ENCODE data around the gene LZTS3.
"Not testable (repeated sequence)": the region's sequence is repeated elsewhere in the genome, so short reads cannot be mapped to it uniquely, and the experiment has no call there.

Gene LZTS3

DNA sequence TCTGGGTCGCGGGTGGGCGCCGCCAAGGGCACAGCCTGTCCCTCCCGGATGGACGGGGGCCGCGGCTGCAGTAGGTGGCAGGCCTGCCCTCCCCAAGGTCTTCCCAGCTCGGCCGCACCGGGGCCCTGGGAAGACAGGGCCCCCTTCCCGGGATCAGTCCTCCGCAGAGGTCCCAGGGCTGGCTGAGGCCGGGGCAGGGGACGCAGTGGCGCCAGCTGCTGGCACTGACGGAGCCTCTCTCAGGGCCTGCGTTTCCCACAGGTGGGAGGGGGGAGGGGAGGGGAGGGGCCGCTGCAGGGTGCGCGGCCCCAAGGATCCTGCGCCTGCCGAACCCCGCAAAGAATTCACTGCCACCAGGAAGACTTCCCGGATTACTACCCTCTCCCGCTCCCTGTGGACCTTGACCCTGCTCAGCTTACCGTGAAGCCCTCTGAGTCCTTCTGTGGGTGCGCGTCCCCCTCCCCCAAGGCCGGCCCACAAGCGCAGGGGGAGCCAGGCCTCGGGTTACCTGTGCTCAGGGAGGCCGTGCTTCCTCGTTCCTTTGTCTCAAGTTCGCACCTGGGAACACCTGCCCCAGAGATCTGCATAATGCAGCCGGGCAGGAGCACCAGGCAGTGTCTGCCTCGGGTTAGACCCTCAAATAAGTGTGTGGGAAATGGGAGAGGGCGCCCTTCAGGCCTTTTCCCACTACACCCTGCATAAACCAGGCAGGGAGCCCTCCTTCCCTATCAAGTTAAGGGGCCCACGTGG, 5.1 kb downstream of the LZTS3 start:
- no peak for DNase-seq (ENCODE audit: low spot score)
- FAIRE-seq, result no peak

DNA sequence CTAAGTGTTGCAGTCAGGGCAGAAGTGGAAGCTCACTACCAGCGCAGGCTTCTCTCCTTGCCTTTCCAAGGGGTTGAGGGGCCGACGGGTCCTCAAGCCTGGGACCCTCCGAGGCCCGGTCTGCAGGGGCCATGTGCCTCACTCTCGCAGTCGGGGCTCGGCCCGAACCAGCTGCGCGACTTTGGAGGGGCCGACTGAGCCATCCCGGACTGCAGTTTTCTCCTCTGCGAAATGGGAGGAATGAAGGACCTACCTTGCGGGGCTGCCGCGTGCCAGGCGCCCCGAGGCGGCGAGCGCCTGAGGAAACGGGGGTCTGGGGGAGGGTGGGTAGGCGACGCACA, 5.6 kb downstream of the LZTS3 start:
- FAIRE-seq, result no peak
- DNase-seq (ENCODE audit: low spot score), result no peak

DNA sequence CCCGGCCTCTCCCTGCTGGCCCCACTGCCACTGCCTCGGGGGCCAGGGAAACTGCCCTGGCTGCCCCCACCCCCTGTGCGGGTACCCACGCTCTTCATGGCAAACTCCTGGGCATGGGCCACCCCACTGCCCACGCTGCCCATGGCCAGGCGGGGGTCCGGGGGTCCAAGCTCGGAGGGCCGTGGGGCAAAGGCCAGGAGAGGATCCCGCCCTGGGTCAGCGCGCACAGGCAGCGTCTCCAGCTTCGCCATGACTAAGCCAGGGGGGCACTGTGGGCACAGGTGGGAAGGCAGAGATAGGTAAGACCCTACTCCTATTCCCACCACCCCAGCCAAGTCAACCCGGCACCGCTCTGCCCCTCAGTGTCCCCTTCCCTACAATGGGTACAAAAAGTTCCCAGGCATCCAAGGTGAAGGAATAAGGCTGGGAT, 6.4 kb downstream of the LZTS3 start:
- no peak for FAIRE-seq
- no peak for DNase-seq (ENCODE audit: low spot score)

DNA sequence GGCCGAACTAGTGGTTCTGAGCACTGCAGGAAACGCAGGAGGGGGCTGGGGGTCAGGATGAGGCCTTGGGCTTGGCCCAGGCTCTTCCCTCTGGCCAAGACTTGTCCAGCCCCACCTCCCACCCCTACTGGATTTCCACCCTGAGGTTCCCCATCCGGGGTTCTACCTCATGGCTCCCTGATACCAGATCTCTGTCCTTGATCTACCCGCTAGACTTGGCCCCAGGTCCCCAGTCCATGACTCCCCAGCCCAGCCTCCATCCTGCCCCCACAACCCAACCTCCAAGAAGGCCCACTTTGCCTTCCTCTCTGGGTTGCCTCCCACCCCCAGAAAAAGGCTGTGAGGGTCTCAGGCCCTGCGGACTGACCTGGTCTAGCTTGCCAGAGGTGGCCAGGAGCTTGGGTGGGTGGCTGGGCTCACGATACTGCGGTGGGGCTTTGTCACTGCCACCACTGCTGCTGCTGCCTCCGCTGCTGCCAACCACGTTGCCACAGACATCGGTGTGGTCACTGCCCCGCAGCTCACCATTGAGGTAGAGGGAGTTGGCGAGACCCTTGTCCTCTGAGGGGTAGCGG, 6.9 kb downstream of the LZTS3 start:
- FAIRE-seq, result no peak

DNA sequence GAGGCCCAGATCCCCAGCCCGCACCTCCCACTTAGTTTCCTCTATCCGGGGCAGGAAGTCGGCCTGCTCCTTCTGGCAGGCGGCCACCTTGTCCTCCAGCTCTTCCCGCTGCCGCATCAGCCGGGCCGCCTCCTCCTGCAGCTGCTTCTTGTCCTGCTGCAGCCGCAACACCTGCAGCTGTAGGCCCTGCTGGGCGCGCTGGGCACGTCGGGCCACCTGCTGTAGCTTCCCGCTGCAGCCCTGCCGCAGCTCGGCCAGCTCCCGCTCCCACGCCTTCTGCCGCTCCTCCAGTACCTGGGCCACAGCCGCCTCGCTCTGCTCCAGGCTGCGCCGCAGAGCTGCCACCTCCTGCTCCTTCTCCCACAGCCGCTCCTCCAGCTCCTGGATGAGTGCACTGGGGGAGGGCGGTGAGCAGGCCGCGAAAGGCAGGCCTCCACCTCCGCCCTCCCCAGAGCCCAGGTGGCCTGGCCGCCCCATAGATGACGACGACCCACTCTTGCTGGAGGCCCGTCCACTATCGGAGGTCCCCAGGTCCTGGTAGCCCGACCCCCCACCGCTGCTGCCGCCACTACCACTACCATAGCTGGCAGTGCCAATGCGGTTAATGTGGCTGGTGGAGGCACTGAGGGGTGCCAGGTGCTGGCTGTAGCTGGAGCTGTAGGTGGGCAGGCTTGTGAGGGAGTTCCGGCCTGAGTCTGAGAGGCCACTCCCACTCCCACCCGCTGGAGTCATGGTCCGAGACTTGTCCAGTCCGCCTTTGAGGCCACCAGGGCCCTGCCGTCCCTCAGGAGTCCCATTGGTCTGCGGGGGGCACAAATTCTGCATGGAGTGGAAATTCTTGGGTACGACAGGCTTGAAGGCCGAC, 7.6 kb downstream of the LZTS3 start:
- FAIRE-seq, result no peak
- DNase-seq (ENCODE audit: low spot score), result no peak

More for the DNA sequence above, 6.9 kb downstream of the LZTS3 start:
- DNase-seq (ENCODE audit: low spot score), result no peak

DNA sequence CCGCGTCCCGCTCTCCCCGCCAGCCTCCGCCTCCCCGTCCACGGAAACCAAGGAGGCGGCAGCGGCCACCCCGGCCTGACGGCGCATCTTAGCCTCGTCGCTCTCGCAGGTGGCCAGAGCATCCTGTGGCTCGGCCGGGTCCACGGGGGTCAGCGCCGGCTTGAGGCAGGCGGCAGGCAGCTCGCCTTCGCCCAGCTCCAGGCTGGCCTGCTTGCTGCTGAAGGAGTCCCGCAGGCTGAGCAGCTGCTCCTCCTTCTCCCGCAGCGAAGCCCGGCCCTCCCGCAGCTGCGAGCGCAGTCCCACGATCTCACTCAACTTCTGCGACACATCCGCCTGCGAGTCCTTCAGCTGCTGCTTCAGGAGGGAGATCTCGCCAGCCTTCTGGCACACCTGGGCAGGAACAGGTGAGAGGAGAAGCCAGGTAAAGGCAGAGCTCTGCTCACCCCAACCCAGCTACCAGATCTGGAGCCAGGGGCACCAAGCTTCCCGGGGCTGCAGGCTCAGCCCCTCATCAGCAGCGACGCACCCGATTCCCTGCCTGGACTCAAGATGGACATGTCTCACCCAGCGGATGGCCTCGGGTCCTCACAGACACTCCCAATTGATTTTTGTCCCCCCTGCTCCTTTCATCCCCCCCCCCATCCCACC, 8.5 kb downstream of the LZTS3 start:
- no peak for DNase-seq (ENCODE audit: low spot score)
- FAIRE-seq, result no peak

DNA sequence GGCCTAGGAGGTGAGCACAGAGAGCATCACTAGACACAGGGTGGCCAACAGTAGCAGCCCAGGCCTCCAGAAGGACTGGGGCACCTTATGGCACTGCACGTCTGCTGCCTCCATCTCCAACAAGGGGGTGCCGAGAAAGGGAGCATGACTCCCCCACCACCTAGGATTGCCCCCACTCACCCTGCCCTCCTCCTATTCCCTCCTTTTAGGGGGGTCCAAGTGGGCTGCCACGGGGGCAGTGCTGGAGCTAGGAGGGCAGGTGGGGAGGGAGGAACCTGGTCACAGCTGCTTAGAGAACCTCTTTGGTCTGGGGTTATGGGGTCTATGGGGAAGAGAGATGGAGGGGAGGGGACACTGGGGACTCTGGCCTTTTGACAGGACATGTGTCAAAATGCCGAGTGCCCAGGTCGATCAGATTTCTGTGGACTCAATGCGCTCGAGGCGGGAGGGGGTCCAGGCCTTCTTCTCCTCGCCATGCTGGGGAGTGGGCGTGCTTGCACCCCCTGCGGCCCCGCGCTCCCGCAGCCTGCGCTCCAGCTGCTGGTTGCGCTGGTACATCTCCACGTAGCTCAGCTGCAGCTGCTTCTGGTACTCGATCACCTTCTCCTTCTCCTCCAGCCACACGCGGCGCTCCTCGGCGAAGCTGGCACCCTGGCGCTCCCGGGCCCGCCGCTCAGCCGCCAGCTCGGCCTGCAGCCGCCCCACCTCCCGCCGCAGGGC, 9.1 kb downstream of the LZTS3 start:
- DNase-seq (ENCODE audit: low spot score) (no peak), FAIRE-seq (no peak)

DNA sequence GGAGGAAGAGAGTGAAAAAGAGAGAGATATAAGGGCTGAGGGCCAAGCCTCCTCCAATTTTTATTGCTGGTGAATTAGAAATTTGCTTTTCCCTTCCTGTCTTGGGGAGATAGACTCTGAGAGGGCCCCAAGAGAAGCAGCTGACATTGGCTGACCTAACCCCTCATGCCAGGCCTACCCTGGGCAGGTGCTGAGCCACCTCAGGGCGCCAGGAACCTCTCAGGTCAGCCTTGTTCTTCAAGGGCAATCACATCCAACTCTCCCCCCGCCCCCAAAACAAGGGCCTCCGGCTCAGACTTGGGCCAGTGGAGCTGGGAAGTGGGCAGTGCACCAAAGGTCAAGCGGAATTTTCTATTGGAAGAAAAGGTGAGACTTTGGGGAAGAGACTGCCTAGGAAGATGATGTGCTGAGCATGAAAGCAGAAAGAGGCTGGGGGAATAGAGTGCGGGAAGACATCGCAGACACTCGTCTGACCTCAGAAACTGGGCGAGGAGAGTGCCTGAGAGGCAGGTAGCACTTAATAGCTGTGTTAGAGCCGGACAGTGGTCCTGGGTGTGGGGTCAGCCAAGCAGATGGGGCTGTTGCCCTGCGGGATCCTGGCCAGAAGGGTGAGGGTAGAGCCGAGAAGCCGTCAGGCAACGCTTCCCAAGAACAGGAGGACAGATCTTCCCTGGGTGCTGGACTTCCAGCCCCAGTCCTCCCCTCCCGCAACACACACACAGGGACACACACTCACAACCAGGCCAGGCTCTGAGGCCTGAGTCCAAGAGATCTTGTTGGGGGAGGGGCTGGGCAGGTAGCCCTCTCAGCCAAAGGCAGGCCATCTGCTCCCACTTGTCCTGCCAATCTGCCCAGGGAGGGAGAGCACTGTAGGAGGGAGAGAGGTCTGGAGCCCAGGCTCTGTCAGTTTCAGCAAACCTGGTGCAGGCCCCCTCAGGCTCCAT, 10.0 kb downstream of the LZTS3 start:
- DNase-seq (ENCODE audit: low spot score) (no peak), FAIRE-seq (no peak)

DNA sequence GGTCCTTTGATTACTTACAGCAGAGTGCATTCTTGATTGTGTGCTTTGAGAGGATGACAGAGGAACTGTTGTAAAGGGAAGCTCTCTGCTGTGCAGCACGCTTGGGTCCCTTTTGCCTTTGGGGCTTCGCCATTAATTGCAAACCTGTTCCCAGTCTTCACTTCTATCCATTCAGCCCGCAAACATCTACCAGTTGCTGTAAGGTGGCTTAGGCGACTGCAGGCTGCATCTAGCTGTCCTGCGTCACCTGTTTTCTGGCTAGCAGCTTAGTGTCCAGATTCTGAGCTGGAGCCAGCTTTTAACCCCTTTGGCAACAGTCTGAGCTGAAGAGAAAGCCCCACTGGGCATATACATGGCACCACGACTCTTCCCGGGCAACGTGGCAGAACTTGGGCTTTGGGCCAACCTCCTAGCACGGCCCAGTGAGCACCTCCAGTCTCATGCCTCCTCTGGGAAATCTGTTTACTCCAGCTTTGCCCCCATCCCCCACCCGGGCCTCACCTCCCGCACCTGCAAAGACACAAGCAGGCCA, 11.2 kb downstream of the LZTS3 start:
- DNase-seq (ENCODE audit: low spot score), result no peak

DNA sequence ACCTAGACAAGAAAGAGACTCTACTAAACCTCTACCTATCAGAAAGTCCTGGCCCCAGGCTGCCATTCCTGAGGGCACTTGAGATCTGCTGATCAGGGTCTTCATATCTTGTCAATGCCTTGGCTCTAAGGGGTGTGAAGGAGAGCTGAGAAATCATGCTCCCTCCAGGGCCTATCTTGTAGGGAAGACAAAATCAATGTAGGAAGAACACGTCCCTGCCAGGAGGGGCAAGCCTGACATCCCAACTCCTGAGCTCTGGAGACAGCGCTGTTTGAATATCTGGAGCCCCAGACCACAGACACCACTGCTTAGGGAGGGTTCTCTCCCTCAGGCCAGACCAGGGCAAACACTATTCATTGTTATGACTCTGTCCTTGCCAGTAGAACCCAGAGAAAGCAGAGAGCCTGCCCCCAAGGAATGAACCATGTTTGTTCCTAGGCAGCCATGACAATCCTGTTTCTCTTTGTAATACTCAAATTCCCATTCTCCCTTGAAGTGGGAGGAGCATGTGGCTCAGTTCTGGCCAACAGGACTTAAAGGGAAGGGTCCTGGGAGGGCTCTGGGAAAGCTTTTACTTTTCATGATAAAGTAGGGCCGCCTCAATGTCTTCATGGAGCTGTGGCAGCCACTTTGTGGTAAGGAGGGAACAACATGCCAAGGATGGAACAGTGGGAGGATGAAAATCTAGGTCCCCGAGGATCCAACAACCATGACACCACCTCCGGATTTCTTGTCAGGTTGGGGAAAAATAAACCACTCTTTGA, 11.9 kb downstream of the LZTS3 start:
- DNase-seq (ENCODE audit: low spot score), result no peak
- FAIRE-seq, result no peak

More for the DNA sequence above, 11.2 kb downstream of the LZTS3 start:
- no peak for FAIRE-seq

DNA sequence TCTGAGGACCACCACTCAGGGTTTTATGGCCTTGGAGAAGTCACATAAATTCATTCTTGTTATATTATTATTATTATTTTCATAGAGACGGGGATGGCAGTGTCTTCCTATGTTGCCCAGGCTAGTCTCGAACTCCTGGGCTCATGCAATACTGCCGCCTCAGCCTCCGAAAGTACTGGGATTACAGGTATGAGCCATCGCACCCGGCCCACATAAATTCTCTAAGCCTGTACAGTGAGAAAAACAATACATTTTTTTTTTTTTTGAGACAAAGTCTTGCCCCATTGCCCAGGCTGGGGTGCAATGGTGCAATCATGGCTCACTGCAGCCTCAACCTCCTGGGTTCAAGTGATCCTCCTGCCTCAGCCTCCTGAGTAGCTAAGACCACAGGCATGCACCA, 12.9 kb downstream of the LZTS3 start:
- no peak for DNase-seq (ENCODE audit: low spot score)
- no peak for FAIRE-seq

DNA sequence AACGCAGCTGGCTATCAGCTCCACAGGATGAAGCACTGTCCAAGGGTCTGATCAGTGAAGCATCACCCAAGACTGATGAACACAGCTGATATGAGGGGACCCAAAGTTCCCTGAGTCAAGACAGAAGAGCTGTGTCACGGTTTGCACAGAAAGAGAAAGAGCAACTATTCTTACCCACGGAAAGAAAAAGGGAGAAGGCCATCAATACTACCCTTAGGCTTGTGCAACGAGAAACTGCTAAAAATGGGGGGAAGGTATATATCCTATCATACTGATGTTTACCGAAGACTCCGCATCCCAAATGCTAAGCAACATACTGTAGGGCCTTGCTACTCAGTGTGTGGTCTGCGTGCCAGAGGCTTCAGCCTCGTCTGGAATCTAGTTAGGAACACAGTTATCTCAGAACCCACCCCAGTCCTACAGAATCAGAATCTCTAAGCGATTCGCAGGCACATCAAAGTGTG, 14.3 kb downstream of the LZTS3 start:
- FAIRE-seq (no peak), DNase-seq (ENCODE audit: low spot score) (no peak)

DNA sequence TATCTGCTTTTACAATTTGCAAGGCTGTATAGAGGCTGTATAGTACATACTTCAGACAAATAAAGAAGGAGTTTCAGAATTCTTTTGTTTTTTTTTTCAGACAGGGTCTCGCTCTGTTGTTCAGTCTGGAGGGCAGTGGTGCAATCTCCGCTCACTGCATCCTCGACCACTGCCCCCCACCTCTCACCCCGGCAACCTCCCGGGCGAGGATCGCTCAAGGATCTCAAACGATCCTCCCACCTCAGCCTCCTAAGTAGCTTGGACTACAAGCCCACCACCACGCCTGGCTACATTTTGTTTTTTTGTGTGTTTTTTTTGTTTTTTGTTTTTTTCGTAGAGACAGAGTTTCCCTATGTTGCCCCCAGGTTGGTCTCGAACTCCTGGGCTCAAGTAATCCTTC, 15.5 kb downstream of the LZTS3 start:
- FAIRE-seq, result no peak
- DNase-seq (ENCODE audit: low spot score), result no peak

DNA sequence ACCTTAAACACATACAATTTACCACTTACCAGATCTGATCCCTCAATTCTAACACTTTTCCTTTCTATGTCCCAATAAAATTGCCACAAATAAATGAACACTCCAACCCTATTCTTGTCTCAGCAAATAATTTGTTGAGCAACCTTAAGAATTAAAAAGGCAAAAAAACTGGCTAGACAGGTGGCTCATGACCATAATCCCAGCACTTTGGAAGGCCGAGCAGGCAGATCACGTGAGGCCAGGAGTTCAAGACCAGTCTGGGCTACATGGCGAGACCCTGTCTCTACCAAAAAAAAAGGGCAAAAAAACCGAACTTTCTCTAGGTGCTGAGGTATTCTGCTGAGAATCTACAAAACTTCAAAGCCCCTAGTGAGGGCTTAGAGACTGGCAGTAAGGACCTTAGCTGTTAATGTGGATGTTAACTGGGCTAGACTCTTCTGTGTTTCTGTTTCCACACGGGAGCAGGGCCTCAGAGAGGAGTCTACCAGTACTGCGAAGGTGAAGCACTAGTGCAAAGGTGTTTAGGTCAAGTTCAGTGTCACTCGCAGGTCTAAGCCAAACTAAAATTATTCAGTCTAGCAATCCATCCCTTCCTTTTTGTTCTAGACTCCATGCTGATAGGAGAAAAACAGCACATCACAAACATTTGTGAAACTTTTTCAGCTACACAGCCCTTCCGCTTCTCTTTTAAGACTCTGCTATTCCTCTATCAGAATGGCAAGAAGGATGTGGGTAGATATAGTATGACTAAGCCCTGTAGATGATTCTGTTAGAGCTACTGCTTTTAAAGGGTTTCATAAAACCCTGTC, 16.3 kb downstream of the LZTS3 start:
- DNase-seq (ENCODE audit: low spot score) (no peak), FAIRE-seq (no peak)

DNA sequence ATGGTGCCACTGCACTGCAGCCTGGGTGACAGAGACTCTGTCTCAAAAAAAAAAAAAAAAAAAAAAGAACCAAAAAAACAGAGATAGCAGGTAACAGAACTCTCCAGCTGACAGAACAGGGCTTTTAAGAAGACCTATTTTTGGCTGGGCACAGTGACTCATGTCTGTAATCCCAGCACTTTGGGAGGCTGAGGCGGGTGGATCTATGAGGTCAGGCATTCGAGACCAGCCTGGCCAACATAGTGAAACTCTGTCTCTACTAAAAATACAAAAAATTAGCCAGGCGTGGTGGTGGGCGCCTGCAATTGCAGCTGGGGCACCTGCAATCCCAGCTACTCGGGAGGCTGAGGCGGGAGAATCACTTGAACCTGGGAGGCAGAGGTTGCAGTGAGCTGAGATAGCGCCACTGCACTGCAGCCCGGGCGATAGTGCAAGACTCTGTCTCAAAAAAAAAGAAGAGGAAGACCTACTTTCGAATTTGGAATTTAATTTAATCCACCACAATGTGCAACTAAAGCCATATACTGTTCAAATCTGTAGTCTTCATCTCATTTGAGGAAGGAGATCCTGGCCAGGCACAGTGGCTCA, 21.2 kb downstream of the LZTS3 start:
- not testable (repeated sequence) for DNase-seq (ENCODE audit: low spot score); FAIRE-seq

DNA sequence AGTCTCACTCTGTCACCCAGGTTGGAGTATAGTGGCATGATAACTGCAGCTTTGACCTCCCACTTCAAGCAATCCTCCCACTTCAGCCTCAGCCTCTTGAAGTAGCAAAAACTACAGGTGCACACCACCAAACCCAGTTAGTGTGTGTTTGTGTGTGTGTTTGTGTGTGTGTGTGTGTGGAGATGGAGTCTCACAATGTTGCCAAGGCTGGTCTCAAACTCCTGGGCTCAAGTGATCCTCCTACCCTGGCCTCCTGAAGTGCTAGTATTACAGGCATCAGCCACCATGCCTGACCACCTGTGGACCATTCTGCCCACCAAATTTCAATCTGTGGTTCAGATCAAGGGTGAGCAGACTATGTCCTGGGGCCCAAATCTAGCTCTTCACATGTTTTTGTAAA, 22.4 kb downstream of the LZTS3 start:
- DNase-seq (ENCODE audit: low spot score) (no peak), FAIRE-seq (no peak)

DNA sequence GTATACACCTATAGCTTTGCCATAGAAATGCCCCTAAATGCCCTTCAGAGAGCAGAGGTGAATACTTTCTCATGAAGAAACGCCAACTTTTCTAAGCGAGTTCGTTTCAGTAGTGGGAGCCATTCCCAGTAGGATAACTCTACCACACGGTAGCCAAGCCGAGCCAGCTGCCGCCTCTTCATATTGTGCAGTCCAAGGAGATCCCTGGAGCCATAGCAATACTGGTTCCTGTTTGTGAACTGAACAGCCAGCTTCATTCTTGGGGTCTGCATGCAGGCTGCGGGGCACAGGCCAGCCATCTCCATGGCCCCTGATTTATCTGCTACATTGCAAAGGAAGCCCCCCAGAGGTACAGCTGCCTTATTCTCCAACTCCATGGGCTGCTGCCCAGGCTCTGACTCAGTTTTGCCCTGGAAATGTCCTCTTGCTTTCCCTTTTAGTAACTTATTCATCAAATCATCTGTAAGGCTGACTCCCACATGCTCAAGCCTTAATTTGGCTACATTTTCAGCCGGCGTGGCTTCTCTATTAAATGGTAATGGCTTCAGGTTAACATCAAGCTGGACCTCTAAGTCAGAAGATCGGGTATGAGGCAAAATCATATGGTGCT, 26.5 kb downstream of the LZTS3 start:
- FAIRE-seq, result no peak
- DNase-seq (ENCODE audit: low spot score), result no peak

Data from urothelium cell line (cell line).